Activated CD8-positive, alpha-beta T cell treated with anti-CD3 and anti-CD28 coated beads for 36 hours (primary cell): ENCODE measurements around the gene AXDND1. TPM values are rescaled to one million over a fixed set of nuclear protein-coding genes. Genes with fewer than 3 reads are reported as not detected.

Experiments
- ATAC-seq: fragments of 200-7000 bp; cut with Tn5 transposase; one replicate; pipeline ENCODE4 v1.10.0; 2021; ENCODE audit warnings: mild to moderate bottlenecking, moderate library complexity
- CTCF ChIA-PET: fragments of 350-600 bp; sonication (Branson Sonifier 250); formaldehyde crosslinking; loops from one replicate; lab custom pipeline; 2021; ENCODE audit warnings: antibody characterized with exemption; lab: Charles Lee
- POLR2A ChIA-PET: fragments of 350-600 bp; sonication (Branson Sonifier 250); formaldehyde crosslinking; loops from one replicate; lab custom pipeline; 2021; ENCODE audit warnings: antibody characterized with exemption; lab: Charles Lee
- DNase-seq: peaks from one replicate; pipeline ENCODE4 v3.0.0-alpha.2; 2020
- H3K27ac Mint-ChIP-seq: one replicate; pipeline ENCODE4 v1.8.0; 2021; ENCODE audit warnings: mild to moderate bottlenecking, mixed read lengths
- H3K27me3 Mint-ChIP-seq: one replicate; pipeline ENCODE4 v1.8.0; 2021; ENCODE audit warnings: mixed read lengths
- H3K36me3 Mint-ChIP-seq: one replicate; pipeline ENCODE4 v1.8.0; 2021; ENCODE audit warnings: low read depth, mixed read lengths
- H3K4me1 Mint-ChIP-seq: one replicate; pipeline ENCODE4 v1.8.0; 2021; ENCODE audit warnings: low read depth, mixed read lengths
- H3K4me3 Mint-ChIP-seq: one replicate; pipeline ENCODE4 v1.8.0; 2021; ENCODE audit warnings: mild to moderate bottlenecking, moderate library complexity, mixed read lengths
- H3K9me3 Mint-ChIP-seq: one replicate; pipeline ENCODE4 v1.8.0; 2021; ENCODE audit warnings: mixed read lengths
- intact Hi-C: fragments of 100-400 bp; cut with micrococcal nuclease; formaldehyde crosslinking; loops from one replicate; pipeline ENCODE4 v1.10.0; 2022
- total RNA-seq, 2 experiments: library from RNA; stranded (reverse); gene quantifications; one replicate each; pipeline ENCODE4 v1.2.3, GENCODE V29; 2021
- TF ChIP-seq, protein P1 (sequence below): fragments of 200-600 bp; IDR thresholded peaks from one replicate; pipeline ENCODE4 v1.8.0; 2022; ENCODE audit warnings: antibody characterized with exemption, mild to moderate bottlenecking

Gene AXDND1
- total RNA-seq, 2 experiments from 2014 or later, result 0.27 to 1.5 TPM

DNA sequence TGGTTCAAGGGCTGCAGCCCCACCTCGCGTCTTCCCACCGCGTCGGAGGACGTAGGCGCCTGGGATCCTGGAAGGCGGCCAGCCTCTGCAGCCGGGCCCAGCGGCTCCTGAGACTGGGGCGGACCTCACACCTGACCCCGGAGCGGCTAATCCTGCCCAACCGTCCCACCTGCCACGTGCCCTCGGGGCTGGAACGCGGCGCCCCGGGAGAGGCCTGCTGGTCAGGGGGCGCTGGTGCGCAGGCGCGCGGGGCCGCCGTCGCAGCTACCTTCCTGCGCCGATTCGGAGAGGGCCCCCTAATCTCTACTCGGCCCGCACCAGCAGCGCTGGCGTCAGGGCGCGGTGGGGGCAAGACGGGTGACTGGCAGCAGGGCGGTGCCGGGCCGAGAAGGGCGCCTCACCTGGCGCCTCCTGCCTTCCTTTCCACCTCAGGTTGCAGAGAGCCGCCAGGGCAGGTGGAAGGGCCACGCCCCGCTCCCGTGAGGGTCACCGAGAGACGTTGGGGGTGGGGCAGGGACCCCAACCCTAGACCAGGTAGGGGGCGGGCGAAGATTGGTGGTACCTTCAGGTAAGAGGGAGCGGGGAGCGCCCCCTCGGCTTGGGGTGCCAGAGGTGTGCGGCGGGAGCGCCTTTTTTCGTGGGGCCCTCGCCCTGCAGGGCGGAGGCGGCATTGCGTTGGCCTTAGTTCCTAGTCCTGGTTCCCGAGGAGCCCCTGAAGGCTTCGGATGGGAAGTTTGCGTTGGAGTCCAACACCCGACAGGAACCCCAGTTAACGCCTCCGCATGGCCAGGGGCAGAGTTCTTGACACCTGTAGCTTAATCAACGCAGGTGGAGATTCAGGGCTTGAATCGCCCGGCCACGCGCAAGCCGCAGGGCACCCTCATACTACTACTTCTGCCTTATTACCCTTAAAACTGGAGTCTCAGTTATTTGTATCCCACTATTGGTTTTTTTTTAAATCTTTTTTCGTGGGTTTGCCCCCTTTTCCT is 226.1 kb downstream of the AXDND1 start, which contains the start of gene TDRD5:
TDRD5 (plus strand) TSS at position 241 of the 989 bp plus-strand sequence. CDS start 784 bp downstream, outside the sequence.
- H3K4me1 Mint-ChIP-seq, result no peaks in the 10 kb centered on the region
- no peak within 1 kb of the TSS for H3K27ac Mint-ChIP-seq
- no peaks in the 10 kb centered on the region for H3K9me3 Mint-ChIP-seq
- TF ChIP-seq, protein P1, sequence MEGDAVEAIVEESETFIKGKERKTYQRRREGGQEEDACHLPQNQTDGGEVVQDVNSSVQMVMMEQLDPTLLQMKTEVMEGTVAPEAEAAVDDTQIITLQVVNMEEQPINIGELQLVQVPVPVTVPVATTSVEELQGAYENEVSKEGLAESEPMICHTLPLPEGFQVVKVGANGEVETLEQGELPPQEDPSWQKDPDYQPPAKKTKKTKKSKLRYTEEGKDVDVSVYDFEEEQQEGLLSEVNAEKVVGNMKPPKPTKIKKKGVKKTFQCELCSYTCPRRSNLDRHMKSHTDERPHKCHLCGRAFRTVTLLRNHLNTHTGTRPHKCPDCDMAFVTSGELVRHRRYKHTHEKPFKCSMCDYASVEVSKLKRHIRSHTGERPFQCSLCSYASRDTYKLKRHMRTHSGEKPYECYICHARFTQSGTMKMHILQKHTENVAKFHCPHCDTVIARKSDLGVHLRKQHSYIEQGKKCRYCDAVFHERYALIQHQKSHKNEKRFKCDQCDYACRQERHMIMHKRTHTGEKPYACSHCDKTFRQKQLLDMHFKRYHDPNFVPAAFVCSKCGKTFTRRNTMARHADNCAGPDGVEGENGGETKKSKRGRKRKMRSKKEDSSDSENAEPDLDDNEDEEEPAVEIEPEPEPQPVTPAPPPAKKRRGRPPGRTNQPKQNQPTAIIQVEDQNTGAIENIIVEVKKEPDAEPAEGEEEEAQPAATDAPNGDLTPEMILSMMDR, result no peak
- peaks cover 36% of the 10 kb centered on the region for H3K27me3 Mint-ChIP-seq
- CTCF ChIA-PET, result interaction anchor here (1.1 kb wide), 1 partner anchor 85 kb away, joined by 3 read pairs; no protein-coding TSS in a partner anchor
- no peaks in the 10 kb centered on the region for H3K36me3 Mint-ChIP-seq
- POLR2A ChIA-PET, result no interaction called here
- DNase-seq (no peak), ATAC-seq (no peak)
- H3K4me3 Mint-ChIP-seq, result no peak within 1 kb of the TSS
- intact Hi-C loops, result no loop called here

DNA sequence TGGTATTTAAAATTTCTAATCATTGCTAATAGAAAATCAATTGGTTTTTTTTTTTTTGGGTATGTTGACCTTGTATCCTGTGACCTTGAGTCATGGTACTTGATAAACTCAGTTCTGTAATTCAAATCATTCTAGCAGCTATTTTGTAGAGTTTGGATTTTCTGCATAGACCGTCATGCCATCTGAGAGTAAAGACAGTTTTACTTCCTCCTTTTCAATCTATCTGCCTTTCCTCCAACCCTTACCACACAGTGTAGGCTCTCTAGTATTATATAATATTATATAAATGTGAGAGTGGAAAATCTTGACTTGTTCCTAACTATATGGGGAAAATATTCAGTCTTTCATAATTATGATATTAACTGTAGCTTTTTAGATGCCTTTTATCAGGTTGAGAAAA is 232.9 kb downstream of the AXDND1 start:
- ATAC-seq (no peak), DNase-seq (no peak)
- TF ChIP-seq, protein P1, result no peak
- H3K9me3 Mint-ChIP-seq, result no peaks in the 10 kb centered on the region
- no peak overlapping the region for H3K4me3 Mint-ChIP-seq
- H3K4me1 Mint-ChIP-seq, result no peaks in the 10 kb centered on the region
- peaks cover 15% of the 10 kb centered on the region for H3K27me3 Mint-ChIP-seq
- intact Hi-C loops, result no loop called here
- ChIA-PET CTCF (no interaction called here), POLR2A (no interaction called here)
- H3K27ac Mint-ChIP-seq, result no peak overlapping the region
- H3K36me3 Mint-ChIP-seq, result no peaks in the 10 kb centered on the region

DNA sequence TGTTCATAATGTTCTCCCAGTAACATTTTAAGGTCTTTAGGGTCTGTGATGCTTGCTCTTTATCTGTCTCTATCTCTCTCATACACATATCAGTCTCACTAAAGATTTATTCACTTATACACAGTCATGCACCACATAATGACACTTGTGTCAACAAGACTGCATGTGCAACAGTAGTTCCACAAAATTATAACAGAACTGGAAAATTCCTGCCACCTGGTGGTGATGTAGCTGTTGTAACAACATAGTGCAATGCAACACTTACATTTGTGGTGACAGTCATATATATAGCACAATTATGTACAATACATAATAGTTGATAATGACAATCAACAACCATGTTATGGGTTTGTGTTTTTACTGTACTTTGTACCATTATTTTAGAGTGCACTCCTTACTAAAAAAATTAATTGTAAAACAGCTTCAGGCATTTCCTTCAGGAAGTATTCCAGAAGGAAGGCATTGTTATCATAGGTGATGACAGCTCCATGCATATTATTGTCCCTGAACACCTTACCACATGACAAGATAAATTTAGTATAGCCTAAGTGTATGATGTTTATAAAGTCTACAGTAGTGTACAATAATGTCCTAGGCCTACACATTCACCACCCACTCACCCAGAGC is 234.0 kb downstream of the AXDND1 start:
- ATAC-seq (no peak), DNase-seq (peak; percentile 15)
- intact Hi-C loops, result no loop called here
- H3K4me3 Mint-ChIP-seq, result no peak overlapping the region
- no peaks in the 10 kb centered on the region for H3K4me1 Mint-ChIP-seq
- no peaks in the 10 kb centered on the region for H3K36me3 Mint-ChIP-seq
- CTCF ChIA-PET, result no interaction called here
- TF ChIP-seq, protein P1, result no peak
- H3K9me3 Mint-ChIP-seq, result no peaks in the 10 kb centered on the region
- POLR2A ChIA-PET, result no interaction called here
- peaks cover 15% of the 10 kb centered on the region for H3K27me3 Mint-ChIP-seq
- no peak overlapping the region for H3K27ac Mint-ChIP-seq

DNA sequence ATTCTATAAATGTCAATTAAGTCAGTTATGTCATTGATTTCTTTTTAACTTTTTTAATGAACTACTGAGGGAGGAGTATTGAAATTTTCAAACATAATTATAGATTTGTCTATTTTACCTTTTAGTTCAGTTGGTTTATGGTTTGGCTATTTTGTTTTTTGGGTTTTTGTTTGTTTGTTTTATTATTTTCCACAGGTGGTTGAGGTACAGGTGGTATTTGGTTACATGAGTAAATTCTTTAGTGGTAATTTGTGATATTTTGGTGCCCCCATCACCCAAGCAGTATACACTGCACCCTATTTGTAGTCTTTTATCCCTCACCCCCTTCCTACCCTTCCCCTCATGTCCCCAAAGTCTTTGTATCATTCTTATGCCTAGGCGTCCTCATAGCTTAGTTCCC is 235.3 kb downstream of the AXDND1 start:
- intact Hi-C loops, result no loop called here
- Mint-ChIP-seq H3K36me3 (no peaks in the 10 kb centered on the region), H3K9me3 (no peaks in the 10 kb centered on the region), H3K27ac (no peak overlapping the region), H3K4me3 (no peak overlapping the region), H3K4me1 (no peaks in the 10 kb centered on the region), H3K27me3 (peaks cover 16% of the 10 kb centered on the region)
- CTCF ChIA-PET, result no interaction called here
- ATAC-seq, result no peak
- POLR2A ChIA-PET, result no interaction called here
- TF ChIP-seq, protein P1, result no peak
- DNase-seq, result no peak

Other genes with a start within 250 kb of the AXDND1 start
- 1 to 10 TPM; 8.2 to 8.4 TPM for gene ABL2, start 136.3 kb upstream of the AXDND1 start, total RNA-seq
- 10 to 100 TPM; 58.0 to 58.7 TPM for gene SOAT1, start 72.2 kb upstream of the AXDND1 start, total RNA-seq
- not detected for gene NPHS2, start 210.0 kb downstream of the AXDND1 start, total RNA-seq
- not detected for gene TDRD5, start 225.9 kb downstream of the AXDND1 start, total RNA-seq